GM12891 (cell line): ENCODE measurements around the gene AGBL5.

ENCODE experiments used
- POLR2A ChIP-seq: IDR thresholded peaks from 2 replicates; pipeline ENCODE4 v1.6.1; 2011; ENCODE audit warnings: low read depth, low read length, control low read depth
- POLR2AphosphoS5 ChIP-seq: IDR thresholded peaks from 2 replicates; pipeline ENCODE4 v1.6.1; 2011; ENCODE audit warnings: low read depth, low read length, control low read depth
- SPI1 ChIP-seq: IDR thresholded peaks from 2 replicates; pipeline ENCODE4 v1.6.1; 2011; ENCODE audit warnings: low read depth, low read length, control low read depth

- TF ChIP-seq POLR2A (no peak), POLR2AphosphoS5 (no peak; the same call in 1 of the 2 replicates), SPI1 (no peak)
These were observed 20.7 kb downstream of the AGBL5 start for GRCh38 chr2:27071990-27072830.
